Neural cell (in vitro differentiated cells): ENCODE measurements around the gene BRSK2.

Experiments used
- POLR2AphosphoS5 ChIP-seq: IDR thresholded peaks from 2 replicates; pipeline ENCODE4 v1.6.1; 2012
- RAD21 ChIP-seq: fragments of 450-650 bp; conservative IDR thresholded peaks from 2 replicates; pipeline ENCODE4 v1.6.1; 2014; ENCODE audit warnings: antibody characterized with exemption, mild to moderate bottlenecking, moderate library complexity
- TF ChIP-seq, protein P1 (sequence below): fragments of 450-650 bp; IDR thresholded peaks from 2 replicates; pipeline ENCODE4 v1.5.1; 2014; ENCODE audit warnings: antibody characterized with exemption, mild to moderate bottlenecking, moderate library complexity; ENCODE audit not compliant: poor library complexity, severe bottlenecking

DNA sequence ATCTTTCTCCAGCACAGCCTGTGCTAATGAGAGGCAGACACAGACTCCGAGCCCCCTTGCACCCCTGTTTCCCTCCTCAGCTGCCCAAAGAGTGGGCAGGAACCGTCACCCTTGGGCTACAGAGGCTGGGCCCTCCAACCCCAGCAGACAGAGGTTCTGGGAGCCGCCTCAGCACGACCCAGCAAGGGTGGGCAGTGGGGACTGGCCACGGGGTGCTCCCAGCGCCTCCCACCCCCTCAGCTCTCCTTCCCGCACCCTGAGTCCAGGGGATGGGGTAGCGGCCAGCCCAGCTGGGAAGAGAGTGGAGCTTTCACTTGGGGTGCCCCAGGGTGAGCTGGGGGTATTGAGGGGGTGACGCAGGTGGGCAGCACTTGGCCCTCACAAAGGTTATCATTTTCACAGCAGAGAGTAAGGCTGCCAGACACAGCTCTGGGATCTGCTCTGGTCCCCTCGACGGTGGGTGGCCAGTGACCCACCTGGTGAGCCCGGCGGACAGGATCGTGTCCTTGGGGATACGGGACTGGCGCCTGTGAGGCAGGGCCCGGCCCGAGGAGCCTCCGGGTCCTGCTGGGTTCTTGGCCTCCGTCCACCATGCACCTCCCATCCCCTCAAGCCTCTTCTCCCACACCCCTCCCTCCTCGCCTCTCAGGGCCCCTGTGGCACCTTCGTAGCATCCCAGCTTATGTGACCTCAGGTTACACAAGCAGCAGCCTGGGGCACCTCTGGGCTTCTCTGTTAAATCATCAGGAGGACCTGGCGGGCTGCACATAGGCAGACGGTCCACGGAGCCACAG, 14.4 kb upstream of the BRSK2 start:
- TF ChIP-seq, protein P1, sequence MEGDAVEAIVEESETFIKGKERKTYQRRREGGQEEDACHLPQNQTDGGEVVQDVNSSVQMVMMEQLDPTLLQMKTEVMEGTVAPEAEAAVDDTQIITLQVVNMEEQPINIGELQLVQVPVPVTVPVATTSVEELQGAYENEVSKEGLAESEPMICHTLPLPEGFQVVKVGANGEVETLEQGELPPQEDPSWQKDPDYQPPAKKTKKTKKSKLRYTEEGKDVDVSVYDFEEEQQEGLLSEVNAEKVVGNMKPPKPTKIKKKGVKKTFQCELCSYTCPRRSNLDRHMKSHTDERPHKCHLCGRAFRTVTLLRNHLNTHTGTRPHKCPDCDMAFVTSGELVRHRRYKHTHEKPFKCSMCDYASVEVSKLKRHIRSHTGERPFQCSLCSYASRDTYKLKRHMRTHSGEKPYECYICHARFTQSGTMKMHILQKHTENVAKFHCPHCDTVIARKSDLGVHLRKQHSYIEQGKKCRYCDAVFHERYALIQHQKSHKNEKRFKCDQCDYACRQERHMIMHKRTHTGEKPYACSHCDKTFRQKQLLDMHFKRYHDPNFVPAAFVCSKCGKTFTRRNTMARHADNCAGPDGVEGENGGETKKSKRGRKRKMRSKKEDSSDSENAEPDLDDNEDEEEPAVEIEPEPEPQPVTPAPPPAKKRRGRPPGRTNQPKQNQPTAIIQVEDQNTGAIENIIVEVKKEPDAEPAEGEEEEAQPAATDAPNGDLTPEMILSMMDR = no peak
- TF ChIP-seq RAD21 = no peak
- no peak for TF ChIP-seq POLR2AphosphoS5
